Measurements from ENCODE around the gene RNU1-4.
"Not testable (repeated sequence)": the region's sequence is repeated elsewhere in the genome, so short reads cannot be mapped to it uniquely, and the experiment has no call there.

RNU1-4 gene

GRCh38 chr1:16770139-16770759 lies 29.9 kb downstream of the RNU1-4 start:
- DNase-seq (ENCODE audit: low read depth): not testable (repeated sequence)

- not testable (repeated sequence) for DNase-seq (ENCODE audit: low read depth)
These were observed 30.7 kb downstream of the RNU1-4 start for GRCh38 chr1:16770896-16771446.

GRCh38 chr1:16772275-16773204 lies 32.2 kb downstream of the RNU1-4 start:
- not testable (repeated sequence) for DNase-seq (ENCODE audit: low read depth)

GRCh38 chr1:16773205-16773596 lies 32.9 kb downstream of the RNU1-4 start:
- DNase-seq (ENCODE audit: low read depth): not testable (repeated sequence)

DNA sequence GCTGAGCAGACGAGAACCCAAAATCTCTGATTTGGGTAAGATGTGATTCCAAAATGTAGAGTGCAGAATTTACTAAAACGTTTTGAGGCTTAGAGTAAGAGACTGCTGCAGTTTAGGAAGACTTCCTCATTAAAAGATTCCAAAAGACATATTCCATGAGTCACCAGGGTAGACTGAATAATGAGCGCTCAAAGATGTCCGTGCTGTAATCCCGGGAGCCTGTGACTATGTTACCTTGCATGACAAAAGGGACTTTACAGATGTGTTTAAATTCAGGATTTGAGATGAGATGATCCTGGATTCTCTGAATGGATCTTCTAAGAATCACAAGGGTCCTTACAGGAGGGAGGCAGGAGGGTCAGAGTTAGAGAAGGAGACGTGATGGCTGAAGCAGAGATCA lies 33.4 kb downstream of the RNU1-4 start:
- not testable (repeated sequence) for DNase-seq (ENCODE audit: low read depth)

DNA sequence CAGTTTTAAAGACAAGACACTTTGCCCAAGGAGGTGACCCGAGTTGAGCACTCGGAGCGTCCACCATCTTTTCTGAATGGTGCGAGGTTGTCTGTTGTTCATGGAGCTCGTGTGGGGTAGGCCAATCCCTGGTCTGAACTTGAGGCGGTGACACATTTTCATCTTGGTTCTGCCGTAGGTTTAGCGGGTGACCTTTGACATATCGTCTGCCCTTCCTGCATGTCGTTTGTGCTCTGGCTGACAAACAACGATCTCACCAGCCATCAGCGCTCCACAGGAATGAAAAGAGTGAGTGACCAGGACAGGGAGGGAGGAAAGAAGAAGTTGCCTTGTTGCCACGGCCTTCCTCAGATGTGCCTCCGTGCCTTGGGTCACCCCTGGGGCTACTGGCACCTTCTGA lies 34.5 kb downstream of the RNU1-4 start:
- not testable (repeated sequence) for DNase-seq (ENCODE audit: low read depth)

- not testable (repeated sequence) for DNase-seq (ENCODE audit: low read depth)
These were observed 35.0 kb downstream of the RNU1-4 start for GRCh38 chr1:16775290-16775689.

GRCh38 chr1:16776248-16776647 lies 35.9 kb downstream of the RNU1-4 start:
- DNase-seq (ENCODE audit: low read depth): not testable (repeated sequence)

GRCh38 chr1:16776835-16777234 lies 36.5 kb downstream of the RNU1-4 start:
- not testable (repeated sequence) for DNase-seq (ENCODE audit: low read depth)

- DNase-seq (ENCODE audit: low read depth): not testable (repeated sequence)
These were observed 37.5 kb downstream of the RNU1-4 start for GRCh38 chr1:16777821-16778220.

GRCh38 chr1:16779525-16779924 lies 39.2 kb downstream of the RNU1-4 start:
- DNase-seq (ENCODE audit: low read depth): not testable (repeated sequence)

GRCh38 chr1:16781033-16781432 lies 40.7 kb downstream of the RNU1-4 start:
- DNase-seq (ENCODE audit: low read depth): not testable (repeated sequence)

GRCh38 chr1:16781625-16782024 lies 41.3 kb downstream of the RNU1-4 start:
- DNase-seq (ENCODE audit: low read depth): not testable (repeated sequence)

DNA sequence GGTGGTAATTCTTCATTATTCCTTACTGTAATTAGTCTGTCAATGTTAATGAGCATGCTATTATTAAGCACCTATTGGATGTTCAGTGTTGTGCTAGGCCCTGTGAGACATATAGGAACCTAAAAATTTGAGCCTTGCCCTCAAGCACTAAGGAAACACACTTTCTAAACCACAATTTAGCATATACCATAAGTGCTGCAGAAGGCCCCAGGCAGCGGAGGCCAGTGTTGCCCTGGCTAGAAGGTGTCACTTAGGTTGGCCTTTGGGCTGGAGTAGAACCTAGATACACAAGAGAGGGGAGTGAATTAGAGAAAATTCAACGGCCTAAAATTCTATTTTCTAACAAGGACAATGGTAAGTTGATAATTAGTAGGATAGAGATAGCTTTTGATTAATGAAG lies 44.6 kb downstream of the RNU1-4 start:
- DNase-seq (ENCODE audit: low read depth): not testable (repeated sequence)

- not testable (repeated sequence) for DNase-seq (ENCODE audit: low read depth)
These were observed 46.0 kb downstream of the RNU1-4 start for GRCh38 chr1:16786362-16786761.

- not testable (repeated sequence) for DNase-seq (ENCODE audit: low read depth)
These were observed 46.9 kb downstream of the RNU1-4 start for GRCh38 chr1:16787175-16787574.

GRCh38 chr1:16787711-16788110 lies 47.4 kb downstream of the RNU1-4 start:
- not testable (repeated sequence) for DNase-seq (ENCODE audit: low read depth)
